ENCODE measurements around the gene NDUFA3.

DNA sequence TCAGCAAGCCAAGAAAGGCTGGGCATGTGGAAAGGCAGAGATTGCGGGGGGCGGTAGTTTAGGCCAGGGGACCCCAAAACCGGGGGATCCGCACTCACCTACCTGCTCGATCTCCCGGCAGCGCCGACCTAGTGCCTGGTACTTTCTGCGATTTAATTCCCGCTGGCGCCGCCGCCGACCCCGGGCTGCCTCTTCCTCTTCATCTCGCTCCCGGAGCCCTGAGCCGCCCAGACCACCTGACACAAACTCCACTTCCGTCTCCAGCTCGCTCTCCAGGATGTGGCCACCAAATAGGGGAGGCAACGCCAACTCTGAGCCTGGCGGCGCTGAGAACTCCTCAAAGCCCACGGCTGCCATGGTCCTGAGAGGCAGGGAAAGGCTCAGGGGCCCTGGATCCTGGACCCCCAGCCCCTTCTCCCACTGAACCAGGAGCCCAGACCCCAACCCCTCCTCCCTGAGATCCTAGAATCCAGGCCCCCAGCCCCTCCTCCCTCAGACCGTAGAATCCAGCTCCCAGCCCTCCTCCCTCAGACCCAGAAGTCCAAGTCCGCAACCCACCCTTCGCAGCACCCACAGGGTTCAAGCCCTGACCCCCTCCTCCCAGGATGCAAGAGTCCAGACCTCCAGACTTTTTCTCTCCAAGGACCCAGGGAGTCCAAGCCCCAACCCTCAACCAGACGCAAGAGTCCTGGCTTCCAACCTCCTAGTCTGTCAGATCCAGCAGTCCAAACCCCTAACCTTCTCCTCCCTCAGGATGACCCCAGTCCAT lies 11.9 kb downstream of the NDUFA3 start:
- TF ChIP-seq, protein P1, sequence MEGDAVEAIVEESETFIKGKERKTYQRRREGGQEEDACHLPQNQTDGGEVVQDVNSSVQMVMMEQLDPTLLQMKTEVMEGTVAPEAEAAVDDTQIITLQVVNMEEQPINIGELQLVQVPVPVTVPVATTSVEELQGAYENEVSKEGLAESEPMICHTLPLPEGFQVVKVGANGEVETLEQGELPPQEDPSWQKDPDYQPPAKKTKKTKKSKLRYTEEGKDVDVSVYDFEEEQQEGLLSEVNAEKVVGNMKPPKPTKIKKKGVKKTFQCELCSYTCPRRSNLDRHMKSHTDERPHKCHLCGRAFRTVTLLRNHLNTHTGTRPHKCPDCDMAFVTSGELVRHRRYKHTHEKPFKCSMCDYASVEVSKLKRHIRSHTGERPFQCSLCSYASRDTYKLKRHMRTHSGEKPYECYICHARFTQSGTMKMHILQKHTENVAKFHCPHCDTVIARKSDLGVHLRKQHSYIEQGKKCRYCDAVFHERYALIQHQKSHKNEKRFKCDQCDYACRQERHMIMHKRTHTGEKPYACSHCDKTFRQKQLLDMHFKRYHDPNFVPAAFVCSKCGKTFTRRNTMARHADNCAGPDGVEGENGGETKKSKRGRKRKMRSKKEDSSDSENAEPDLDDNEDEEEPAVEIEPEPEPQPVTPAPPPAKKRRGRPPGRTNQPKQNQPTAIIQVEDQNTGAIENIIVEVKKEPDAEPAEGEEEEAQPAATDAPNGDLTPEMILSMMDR (IDR thresholded peaks at IDR 0.05 in 4 of 5, conservative IDR thresholded peaks at IDR 0.05 in 1 of 5) = no peak
- TF ChIP-seq POLR2A (IDR thresholded peaks at IDR 0.05) = no peak
